ENCODE measurements around the gene IFITM2.
"Not testable (repeated sequence)": the region's sequence is repeated elsewhere in the genome, so short reads cannot be mapped to it uniquely, and the experiment has no call there.

IFITM2 gene

GRCh38 chr11:311013-311748 is 3.6 kb downstream of the IFITM2 start:
- not testable (repeated sequence) for DNase-seq

DNA sequence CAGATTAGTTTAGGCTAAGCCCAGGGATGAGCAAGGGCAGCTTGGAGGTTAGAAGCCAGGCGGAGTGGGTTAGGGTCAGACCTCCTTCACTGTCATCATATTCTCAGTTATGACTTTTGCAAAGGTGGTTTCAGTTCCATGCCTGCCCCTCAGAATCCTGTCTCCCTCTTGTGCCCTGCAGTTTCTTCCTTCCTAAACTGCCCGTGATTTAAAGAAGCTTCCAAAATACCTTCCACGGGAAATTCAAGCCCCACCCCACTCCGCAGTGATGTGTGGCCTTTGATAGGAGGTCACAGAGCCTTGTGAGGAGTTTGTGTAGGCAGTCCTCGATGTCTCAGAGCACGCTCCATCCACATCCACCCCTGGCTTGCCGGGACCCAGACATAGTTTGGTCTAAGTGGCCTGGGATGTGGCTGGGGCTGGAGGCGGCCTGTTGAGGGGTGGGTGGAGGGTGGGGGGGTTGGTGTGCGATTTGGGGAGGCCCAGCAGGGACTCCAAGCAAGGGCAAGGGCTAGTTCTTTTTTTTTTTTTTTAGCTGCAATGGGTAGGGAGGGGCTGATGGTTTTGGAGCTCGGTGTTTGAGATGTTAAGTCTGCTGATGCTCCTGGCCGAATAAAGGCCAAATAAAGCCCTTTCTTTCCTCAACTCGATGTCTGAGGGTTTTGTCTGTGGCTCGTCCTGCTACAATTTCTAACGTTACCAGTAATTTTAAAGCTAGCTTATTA is 4.6 kb downstream of the IFITM2 start:
- no peak for DNase-seq

DNA sequence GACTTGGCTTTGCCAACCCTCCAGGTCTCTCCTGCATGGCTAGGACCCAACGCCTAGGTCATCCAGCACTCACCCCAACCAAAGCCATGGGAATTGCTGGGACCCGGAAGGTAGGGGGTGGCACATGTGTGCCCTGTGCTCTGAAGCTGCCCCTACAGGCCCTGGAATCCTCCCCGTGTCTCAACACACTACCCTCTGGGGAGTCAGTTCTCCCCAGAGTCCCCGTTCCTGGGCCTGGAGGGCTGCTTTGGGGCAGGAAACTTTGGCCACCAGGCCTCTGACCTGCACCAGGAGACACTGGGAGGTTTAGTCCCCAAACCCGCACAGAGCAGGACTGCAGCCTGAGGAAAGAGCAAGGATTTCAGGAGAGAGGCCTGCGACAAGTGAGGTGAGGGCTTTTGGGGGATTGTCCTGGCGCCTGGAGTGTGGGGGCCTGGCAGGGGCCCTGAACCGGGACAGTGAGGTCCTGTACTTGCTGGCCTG is 5.7 kb downstream of the IFITM2 start:
- DNase-seq, result no peak

DNA sequence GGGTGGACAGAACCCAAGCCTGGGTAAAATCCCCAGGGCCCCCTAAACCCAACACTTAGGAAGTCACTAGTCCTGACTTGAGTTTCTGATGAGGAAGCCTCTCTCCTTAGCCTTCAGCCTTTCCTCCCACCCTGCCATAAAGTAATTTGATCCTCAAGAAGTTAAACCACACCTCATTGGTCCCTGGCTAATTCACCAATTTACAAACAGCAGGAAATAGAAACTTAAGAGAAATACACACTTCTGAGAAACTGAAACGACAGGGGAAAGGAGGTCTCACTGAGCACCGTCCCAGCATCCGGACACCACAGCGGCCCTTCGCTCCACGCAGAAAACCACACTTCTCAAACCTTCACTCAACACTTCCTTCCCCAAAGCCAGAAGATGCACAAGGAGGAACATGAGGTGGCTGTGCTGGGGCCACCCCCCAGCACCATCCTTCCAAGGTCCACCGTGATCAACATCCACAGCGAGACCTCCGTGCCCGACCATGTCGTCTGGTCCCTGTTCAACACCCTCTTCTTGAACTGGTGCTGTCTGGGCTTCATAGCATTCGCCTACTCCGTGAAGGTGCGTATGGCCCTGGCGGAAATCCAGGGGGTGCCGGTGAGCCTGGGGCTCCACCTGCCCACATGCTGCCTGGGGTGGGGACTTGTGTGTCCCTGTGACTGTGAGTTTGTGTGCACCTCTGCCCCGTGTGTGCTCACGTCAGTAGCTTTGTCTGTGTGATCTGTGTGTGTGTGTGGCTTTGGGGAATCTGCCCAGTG is 6.4 kb downstream of the IFITM2 start, which contains the start of gene IFITM1:
IFITM1 (plus strand) TSS at position 254 of the 767 bp plus-strand sequence; CDS start at position 385, 131 bp downstream.
- DNase-seq, result peak; percentile 53

GRCh38 chr11:314554-314875 is 6.9 kb downstream of the IFITM2 start:
- not testable (repeated sequence) for DNase-seq

DNA sequence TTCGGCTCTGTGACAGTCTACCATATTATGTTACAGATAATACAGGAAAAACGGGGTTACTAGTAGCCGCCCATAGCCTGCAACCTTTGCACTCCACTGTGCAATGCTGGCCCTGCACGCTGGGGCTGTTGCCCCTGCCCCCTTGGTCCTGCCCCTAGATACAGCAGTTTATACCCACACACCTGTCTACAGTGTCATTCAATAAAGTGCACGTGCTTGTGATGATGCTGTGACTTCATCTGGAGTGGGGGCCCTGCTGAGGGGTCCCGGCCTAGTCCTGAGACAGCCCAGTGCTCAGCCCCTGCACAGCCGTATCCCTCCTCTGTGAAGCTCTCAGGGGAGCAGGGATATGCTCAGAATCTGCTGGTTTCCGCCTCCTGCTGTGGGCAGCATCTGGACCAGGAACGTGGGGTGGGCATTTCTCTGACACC is 7.5 kb downstream of the IFITM2 start:
- no peak for DNase-seq

DNA sequence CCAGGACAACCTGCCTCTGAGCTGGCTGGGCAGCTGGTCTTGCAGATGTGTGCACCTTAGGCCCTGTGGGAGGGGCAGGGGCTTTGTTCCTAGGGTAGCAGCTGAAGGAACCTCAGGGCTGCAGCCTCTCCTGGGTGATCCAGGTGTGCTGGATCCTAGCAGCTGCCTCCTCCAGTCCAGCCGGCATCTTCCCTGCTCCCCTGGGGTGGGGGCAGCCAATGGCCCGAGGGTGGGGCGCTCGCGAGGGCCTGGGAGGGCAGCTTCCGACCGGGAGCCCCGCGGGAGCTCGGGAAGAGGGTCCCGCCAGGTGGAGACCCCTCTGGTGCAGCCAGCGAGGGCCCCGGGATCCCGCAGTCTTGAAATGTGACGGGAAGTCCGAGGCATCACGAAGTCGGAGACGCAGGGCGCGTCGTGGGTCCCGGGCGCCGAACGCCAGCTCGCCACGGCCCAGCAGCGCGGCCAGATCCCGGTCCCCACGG is 7.9 kb downstream of the IFITM2 start:
- DNase-seq, result no peak

DNA sequence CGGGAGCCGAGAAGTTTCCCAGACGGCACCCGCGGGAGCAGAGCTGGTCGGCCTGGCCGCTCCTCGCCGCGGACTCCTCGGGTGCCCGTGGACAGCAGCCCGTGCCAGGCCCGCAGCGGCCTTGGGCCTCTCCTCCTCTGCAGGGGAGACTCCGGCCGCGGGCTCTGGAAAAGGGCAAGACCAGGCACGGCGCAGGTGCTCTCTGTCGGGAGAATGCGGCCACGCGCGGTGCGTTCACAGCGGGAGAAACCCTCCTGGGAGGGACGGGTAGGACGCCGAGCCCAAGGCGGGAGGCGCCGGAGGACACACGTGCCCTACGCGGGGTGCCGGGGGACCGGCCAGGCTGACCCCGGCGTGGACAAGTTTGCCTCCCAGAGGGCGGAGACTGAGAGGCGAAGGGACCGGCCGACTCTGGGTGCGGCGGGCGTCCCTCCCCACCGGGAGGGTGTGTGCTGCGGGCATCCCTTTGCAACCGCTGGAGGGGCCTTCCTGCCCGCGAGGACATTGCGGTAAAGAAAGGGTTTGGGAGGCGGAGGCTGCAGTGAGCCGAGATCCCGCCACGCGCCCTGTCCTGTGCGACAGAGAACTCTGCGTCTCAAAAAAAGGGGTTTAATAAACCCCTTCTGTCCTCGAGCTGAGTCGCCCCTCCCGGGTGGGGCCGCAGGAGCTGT is 8.6 kb downstream of the IFITM2 start:
- no peak for DNase-seq

DNA sequence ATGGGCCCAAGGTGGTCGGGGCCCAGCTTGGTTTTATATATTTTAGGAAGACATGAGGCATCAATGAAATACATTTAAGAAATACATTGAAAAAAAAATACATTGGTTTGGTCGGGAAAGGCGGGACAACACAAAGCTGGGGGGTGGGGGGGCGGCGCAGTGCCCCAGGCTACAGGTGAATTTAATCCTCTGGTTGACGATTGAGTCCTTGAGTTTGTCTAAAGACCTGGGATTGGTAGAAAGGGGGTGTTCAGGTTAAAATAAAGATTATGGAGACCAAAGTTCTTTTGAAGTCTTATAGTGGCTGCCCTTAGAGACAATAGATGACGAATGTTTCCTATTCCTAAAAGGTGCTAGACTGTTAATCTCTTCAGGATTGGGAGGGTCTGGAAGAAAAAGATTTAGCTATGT is 9.3 kb downstream of the IFITM2 start:
- no peak for DNase-seq

DNA sequence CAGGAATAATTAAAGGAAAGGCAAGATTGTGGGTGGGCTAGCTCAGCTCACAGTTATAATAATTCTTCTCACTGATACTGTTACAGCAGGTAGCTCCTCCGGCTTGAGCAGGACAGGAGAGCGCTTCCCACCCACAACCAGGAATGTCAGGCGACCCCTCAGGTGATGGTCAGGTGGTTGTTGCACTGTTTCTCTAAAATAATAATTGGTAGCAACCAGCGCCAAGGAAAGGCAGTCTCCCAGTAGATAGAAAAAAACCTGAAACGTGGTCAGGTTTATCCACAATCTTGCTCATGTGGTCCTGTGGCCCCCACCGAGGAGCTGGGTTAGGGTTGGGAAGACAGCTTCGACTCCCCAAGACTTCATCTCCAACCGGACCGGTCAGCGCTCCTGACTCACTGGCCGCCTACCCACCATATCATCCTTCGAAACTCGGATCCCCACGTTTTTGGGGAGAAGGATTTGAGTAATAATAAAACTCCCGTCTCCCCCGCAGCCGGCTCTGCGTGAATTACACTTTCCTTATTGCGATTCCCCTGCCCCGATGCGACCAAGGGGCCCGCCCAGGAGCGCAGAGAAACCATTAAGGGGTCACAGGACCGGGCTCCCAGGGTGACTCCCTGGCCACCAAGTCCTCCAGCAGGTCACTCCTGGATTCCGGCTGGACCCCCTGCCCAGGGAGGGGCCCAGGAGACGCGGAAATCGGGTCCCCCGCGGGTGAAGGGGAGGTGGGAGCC is 10.2 kb downstream of the IFITM2 start:
- not testable (repeated sequence) for DNase-seq

GRCh38 chr11:318405-319120 is 10.9 kb downstream of the IFITM2 start:
- DNase-seq, result not testable (repeated sequence)

GRCh38 chr11:319121-319887 is 11.7 kb downstream of the IFITM2 start:
- not testable (repeated sequence) for DNase-seq

- DNase-seq, result not testable (repeated sequence)
These were observed 12.3 kb downstream of the IFITM2 start for GRCh38 chr11:319888-320273.

DNA sequence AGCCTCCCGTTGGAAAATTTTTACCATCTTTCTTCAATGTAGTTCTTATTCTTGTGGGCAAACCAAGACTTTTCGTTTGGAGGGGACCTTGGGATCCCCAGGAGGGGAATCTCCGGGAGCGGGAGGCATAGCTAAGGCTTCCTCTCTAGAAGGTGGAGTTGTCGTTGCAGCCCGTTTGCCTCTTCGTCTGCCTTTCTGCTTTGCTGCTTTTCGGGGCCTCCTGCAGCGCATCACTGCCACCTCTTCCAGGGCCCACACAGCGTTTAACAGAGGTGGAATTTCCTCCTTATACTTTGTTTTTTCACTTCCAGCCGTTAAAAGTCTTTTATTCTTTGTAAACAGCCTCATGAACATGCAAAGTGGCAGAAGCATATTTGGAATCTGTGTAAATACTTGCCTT is 16.5 kb downstream of the IFITM2 start:
- DNase-seq, result no peak

- not testable (repeated sequence) for DNase-seq
These were observed 17.2 kb downstream of the IFITM2 start for GRCh38 chr11:324593-325517.

DNA sequence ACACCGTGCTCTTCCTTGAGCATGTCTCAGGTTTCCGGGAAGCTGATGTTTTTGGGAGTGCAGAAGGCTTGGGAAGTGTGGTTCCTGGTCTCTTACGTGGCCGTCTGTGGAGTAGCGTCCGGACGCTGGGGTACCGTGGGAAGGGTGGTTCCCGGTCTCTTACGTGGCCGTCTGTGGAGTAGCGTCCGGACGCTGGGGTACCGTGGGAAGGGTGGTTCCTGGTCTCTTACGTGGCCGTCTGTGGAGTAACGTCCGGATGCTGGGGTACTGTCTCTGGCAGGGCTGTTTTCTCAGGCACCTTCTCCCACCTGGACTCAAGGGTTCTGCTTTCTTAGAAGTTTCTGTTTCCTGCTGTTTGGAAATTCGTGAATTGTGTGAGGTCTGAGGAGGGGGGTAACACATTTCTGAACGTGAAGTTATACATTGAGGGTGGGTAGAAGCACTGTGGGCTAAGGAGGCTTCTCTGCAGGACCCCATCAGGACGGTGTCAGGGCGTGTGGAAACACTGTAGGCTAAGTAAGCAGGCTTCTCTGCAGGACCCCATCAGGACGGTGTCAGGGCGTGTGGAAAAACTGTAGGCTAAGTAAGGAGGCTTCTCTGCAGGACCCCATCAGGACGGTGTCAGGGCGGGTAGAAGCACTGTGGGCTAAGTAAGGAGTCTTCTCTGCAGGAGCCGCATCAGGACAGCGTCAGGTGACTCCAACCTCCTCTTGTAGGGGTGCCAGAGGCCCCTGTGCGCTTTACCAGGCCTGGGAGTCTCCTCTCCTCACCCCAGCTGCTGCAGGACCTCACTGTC is 18.4 kb downstream of the IFITM2 start:
- DNase-seq, result no peak

GRCh38 chr11:326592-326841 is 18.9 kb downstream of the IFITM2 start:
- DNase-seq, result no peak

DNA sequence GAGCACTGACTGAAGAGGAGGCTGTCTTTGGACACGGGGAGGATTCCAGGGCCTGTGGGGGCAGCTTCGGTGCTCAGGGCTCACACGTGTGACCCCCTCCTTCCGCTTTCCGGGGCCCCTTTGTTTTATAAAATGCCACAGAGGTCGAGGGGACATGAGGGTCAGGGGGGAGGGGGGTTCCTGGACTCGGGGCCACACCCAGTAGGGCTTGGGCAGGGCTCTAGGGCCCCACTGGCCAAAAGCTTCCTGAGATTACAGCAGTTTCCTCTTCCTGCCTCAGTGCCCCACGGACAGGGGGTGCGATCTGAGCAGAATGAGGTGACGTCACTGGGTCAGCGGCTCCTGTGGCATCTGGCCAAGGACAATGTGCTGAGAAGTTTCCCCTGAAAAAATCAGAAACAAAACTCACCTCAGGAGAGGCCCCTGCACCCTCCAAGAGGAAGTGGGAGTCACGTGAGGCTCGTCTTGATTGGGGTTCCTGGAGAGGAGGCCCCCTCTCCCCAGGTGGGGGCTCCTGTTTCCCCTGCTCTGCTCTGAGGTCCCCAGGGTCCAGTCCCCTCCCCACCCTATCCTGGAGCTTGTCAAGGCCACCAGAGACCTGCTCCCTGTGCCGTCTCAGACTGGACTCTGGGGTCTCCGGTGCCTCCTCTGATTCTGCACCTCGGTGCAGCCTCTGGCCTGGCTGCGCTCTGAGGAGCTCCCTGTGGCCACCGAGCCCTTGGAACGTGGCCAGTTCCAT is 19.4 kb downstream of the IFITM2 start:
- peak; percentile 54 for DNase-seq
